GM12874 (cell line): ENCODE measurements around the gene MAP3K4.

ENCODE experiments used
- TF ChIP-seq, protein P1 (sequence below): IDR thresholded peaks from 2 replicates; pipeline ENCODE4 v1.5.1; 2011; ENCODE audit warnings: low read depth, mild to moderate bottlenecking, control low read depth, low read length, moderate library complexity; ENCODE audit not compliant: insufficient read depth

Gene MAP3K4

DNA sequence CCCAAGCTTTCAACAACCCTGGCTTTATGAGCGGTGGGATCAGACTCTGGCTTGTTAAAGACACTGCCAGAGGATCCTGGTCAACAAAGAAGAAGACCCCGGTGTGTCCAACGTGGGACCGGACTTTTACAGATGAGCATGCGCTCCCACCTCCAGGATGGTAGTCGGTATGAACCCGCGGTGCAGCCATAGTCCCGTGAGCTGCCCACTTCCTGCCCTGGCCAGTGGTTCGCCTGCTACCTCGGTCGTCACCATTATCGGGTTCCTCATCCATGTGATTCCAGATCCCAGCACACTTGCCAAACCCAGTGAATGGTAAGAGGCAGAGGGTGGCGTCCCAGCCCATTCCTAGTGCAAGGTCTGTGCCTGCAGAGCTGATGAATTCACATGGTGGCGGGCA is 169.6 kb downstream of the MAP3K4 start:
- TF ChIP-seq, protein P1, sequence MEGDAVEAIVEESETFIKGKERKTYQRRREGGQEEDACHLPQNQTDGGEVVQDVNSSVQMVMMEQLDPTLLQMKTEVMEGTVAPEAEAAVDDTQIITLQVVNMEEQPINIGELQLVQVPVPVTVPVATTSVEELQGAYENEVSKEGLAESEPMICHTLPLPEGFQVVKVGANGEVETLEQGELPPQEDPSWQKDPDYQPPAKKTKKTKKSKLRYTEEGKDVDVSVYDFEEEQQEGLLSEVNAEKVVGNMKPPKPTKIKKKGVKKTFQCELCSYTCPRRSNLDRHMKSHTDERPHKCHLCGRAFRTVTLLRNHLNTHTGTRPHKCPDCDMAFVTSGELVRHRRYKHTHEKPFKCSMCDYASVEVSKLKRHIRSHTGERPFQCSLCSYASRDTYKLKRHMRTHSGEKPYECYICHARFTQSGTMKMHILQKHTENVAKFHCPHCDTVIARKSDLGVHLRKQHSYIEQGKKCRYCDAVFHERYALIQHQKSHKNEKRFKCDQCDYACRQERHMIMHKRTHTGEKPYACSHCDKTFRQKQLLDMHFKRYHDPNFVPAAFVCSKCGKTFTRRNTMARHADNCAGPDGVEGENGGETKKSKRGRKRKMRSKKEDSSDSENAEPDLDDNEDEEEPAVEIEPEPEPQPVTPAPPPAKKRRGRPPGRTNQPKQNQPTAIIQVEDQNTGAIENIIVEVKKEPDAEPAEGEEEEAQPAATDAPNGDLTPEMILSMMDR, result no peak

DNA sequence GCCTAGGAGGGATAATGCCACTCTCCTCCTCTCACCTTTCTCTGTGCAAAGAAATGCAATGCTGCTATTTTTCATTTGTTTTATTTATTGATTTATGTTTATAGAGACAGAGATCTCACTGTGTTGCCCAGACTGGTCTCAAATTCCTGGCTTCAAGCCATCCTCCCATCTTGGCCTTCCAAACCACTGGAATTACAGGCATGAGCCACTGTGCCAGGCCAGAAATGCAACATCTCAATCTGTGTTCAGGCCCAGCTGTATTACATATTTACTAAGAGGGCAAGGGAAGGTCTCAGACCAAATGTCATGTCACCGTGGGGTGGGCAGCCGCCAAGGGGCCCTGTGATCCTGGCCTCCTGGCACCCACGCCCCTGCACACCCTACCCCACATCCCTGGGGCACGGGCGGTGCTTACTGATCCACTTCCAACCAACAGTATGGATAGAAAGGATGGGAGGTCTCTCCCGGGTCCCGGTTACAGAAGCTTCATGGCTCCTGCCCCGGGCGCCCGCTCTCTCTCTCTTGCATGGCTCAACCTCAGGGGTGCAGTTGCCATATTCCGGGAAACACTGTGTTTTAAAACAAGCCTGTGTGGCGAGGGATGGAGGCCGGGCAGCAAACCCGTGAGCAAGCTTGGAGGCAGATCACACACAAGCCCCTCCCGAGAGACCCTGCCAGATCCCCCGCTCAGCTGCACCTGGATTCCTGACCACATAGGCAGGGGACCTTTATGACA is 170.5 kb downstream of the MAP3K4 start:
- TF ChIP-seq, protein P1, result no peak

DNA sequence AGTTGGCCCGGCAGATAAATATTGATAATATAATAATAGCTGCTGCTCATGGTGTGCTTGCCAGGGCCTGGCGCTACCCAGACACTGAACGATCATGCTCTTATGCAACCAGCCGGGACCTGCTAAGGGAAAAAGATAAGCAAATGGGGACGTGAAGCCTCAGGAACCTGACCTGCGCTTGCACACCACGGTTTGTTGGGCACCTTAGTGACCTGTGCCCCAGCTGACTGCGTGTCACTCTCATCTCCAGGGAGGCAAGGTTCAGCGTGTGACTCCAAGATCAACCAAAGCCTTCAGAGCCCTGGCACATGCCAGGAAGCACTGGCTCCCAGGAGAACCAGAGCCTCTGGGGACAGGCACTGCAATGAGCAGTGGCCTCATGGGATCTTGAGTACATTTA is 171.2 kb downstream of the MAP3K4 start:
- TF ChIP-seq, protein P1, result no peak

DNA sequence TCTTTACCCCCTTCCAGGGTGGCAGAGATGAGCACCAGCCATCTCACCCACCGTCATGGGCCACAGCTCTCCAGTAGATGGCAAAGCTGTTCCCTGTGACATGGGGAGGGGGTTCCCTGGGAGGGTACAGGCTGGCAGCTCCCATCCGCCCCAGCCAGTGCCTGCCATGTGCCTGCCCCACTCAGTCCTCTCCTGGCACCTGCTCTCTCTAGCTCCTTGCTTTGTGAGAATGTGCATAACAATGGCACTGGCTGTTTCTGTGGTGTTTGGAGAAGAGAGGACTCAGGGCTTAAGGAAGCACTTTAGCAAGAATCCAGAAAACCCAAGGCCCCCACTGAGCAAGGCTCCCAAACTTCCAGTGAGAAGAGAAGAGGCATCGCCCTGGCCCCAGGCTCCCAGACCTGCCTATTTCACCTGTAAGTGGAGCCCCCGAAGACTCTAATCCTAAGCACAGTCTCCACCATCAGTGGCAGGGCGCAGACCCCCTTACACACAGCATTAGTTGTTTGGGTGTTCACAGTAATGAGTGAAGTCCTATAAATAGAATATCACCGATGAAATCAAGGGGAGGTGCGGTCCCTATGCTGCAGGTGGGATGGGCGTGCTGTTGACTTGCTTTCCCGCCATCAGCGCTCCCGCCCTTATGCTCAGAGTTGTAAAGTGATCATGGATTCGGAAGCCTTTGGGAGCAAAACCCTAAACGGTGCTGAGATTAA is 172.1 kb downstream of the MAP3K4 start:
- TF ChIP-seq, protein P1, result no peak

DNA sequence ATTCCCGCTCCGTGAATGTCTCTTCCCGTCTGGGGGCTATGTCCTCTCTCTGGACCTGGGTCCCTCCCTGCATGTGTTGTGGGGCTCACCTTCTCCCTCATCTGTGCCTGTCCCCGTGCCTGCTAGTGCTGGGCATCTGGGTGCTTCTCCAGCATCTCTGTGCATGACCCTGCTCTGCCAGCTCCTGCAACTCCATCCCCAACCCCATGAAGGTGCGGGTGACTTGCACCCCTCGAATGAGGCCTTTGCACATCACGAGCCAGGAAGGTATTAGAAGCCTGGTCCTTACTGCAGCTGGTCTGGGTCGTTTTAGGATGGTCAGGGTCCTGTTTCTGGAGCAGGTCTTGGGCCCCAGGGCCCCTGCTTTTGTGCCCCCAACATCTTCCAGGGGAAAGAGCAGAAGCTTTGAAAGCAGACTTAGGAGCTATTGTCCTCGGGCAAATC is 172.6 kb downstream of the MAP3K4 start:
- TF ChIP-seq, protein P1, result no peak

DNA sequence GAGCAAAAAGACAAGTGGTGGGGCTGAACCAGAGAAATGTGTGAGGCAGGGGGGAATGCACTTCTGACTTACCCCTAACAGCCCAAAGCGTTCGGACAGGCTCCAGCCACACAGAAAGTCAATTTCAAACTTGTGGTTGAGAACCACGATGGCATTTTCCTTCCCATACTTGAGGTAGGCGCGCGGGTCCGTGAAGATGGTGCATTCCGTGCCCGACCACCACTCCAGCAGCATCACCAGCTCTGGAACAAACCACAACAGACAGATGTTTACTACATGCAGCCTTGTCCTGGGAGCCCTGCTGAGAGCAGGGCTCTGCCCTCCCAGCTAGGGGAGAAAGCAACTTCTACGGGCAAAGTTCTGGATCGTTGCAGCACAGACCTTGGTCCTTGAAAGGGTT is 174.6 kb downstream of the MAP3K4 start:
- TF ChIP-seq, protein P1, result no peak

DNA sequence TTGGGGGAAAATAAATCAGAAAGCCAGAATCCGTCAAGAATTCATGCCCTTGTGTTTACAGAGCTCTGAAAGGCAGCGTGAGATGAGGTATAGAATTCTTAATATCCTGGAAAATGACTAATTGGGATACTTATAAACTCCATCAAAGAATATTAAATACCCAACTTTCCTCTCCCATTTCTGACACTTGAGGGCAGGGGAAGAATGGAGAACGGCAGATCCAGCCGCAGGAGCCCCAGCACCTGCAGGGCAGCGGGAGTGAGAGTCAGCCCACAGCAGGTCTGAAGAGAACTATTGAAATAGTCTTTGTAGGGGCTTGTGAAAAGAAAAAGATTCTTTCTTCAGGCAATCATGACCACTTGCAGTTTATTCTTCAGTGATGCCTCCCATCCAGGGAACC is 175.1 kb downstream of the MAP3K4 start:
- TF ChIP-seq, protein P1, result no peak
